HepG2 (cell line): Measurements from ENCODE around the gene EIF4G3. TPM values are rescaled to one million over a fixed set of nuclear protein-coding genes. Genes with fewer than 3 reads are reported as not detected.

Source experiments
- ATAC-seq: fragments of 200-7000 bp; cut with Tn5 transposase; 3 replicates; pipeline ENCODE4 v1.9.1; 2020; ENCODE audit warnings: mild to moderate bottlenecking, moderate library complexity
- BruUV-seq: library from RNA; stranded (reverse); fragments of 400-500 nt; replicated peaks from 2 replicates; lab custom pipeline; 2021; lab: Mats Ljungman, UMichigan
- CTCF ChIA-PET: fragments of 300-600 bp; formaldehyde crosslinking; extraction: SDS; loops from one replicate; lab custom pipeline; 2021; ENCODE audit warnings: low total read pairs, inconsistent platforms, low intra/inter-chr PET ratio; lab: Yijun Ruan, JAX
- POLR2A ChIA-PET: fragments of 350-600 bp; sonication (Branson Sonifier 250); formaldehyde crosslinking; loops from one replicate; lab custom pipeline; 2020; ENCODE audit warnings: antibody characterized with exemption, inconsistent platforms; lab: Yijun Ruan, JAX
- DNase-seq: peaks from one replicate; pipeline ENCODE4 v3.0.0-alpha.2; 2015; ENCODE audit warnings: low spot score
- FAIRE-seq: peaks from 3 replicates; lab custom pipeline; 2011; peaks lifted over from hg19 to GRCh38; lab: Jason Lieb, UNC
- H2AFZ ChIP-seq: one replicate; pipeline ENCODE4 v1.6.1; 2011; ENCODE audit warnings: low read length, inconsistent platforms
- H3K27ac ChIP-seq: fragments of 300-600 bp; 3 replicates; pipeline ENCODE4 v1.8.0; 2011; ENCODE audit warnings: mixed run types, mild to moderate bottlenecking, mixed read lengths, low read length, inconsistent platforms; ENCODE audit not compliant: insufficient read depth; ENCODE audit errors: extremely low read length
- H3K27me3 ChIP-seq, 2 experiments: fragments of 200-600 bp in 1 of 2; 2 replicates in 1 of 2; 3 replicates in 1 of 2; pipeline versions ENCODE4 v1.6.0 to v1.8.0; 2011; ENCODE audit warnings: low read length in 2 of 2, mild to moderate bottlenecking in 2 of 2, moderate library complexity in 2 of 2, inconsistent platforms in 1 of 2; ENCODE audit not compliant: insufficient read depth in 2 of 2, control insufficient read depth in 1 of 2
- H3K36me3 ChIP-seq, 2 experiments: fragments of 200-600 bp in 1 of 2; replicated peaks in 1 of 2; 2 replicates in 1 of 2; 3 replicates in 1 of 2; pipeline versions ENCODE4 v1.5.1 to v1.8.0; 2011; ENCODE audit warnings: low read length in 2 of 2, inconsistent platforms in 1 of 2; ENCODE audit not compliant: insufficient read depth in 2 of 2, control insufficient read depth in 1 of 2
- H3K4me1 ChIP-seq: 2 replicates; pipeline ENCODE4 v1.5.1; 2012; ENCODE audit warnings: low read length, inconsistent platforms; ENCODE audit not compliant: insufficient read depth
- H3K4me2 ChIP-seq: 2 replicates; pipeline ENCODE4 v1.6.0; 2011; ENCODE audit warnings: low read depth, low read length, inconsistent platforms
- H3K4me3 ChIP-seq, 3 experiments: fragments of 200-600 bp in 1 of 3; sonication (generic), shearing (Covaris generic) in 1 of 3; replicated peaks in 1 of 3; 2 replicates each; pipeline ENCODE4 v1.5.1; 2011 to 2016; ENCODE audit warnings: low read length in 3 of 3, inconsistent platforms in 2 of 3, low read depth in 2 of 3, mild to moderate bottlenecking in 2 of 3, control low read depth in 1 of 3, mixed read lengths in 1 of 3; ENCODE audit not compliant: insufficient read depth in 1 of 3
- H3K79me2 ChIP-seq: one replicate; pipeline ENCODE4 v1.6.1; 2011; ENCODE audit warnings: low read length, inconsistent platforms; ENCODE audit not compliant: insufficient read depth
- H3K9ac ChIP-seq: 2 replicates; pipeline ENCODE4 v1.6.0; 2011; ENCODE audit warnings: mild to moderate bottlenecking, low read depth, low read length, inconsistent platforms; ENCODE audit not compliant: insufficient read depth
- H3K9me3 ChIP-seq: 2 replicates; pipeline ENCODE4 v1.5.1; 2012; ENCODE audit warnings: mild to moderate bottlenecking, low read length
- H4K20me1 ChIP-seq: 2 replicates; pipeline ENCODE4 v1.6.0; 2011; ENCODE audit warnings: inconsistent platforms, mild to moderate bottlenecking, low read length, moderate library complexity; ENCODE audit not compliant: insufficient read depth
- ARID5B ChIP-seq: IDR thresholded peaks from 2 replicates; pipeline ENCODE4 v1.4.0; 2020; ENCODE audit warnings: mild to moderate bottlenecking, missing genetic modification reagents
- JUN ChIP-seq: sonication (generic); formaldehyde crosslinking; IDR thresholded peaks from 2 replicates; pipeline ENCODE4 v1.4.0; 2020; ENCODE audit warnings: mild to moderate bottlenecking, missing genetic modification reagents
- PCBP1 ChIP-seq: fragments of 200-400 bp; formaldehyde crosslinking; IDR thresholded peaks from 2 replicates; pipeline ENCODE4 v1.6.1; 2017; ENCODE audit warnings: mild to moderate bottlenecking, low read depth, low read length, borderline replicate concordance
- PHF21A ChIP-seq: sonication (generic); formaldehyde crosslinking; IDR thresholded peaks from 2 replicates; pipeline ENCODE4 v1.5.0; 2020; ENCODE audit warnings: mild to moderate bottlenecking, missing genetic modification reagents
- SALL2 ChIP-seq: sonication (generic); formaldehyde crosslinking; IDR thresholded peaks from 2 replicates; pipeline ENCODE4 v1.8.1; 2023; ENCODE audit warnings: mild to moderate bottlenecking, missing genetic modification reagents, inconsistent platforms
- SOX5 ChIP-seq: IDR thresholded peaks from 2 replicates; pipeline ENCODE4 v1.6.1; 2016; ENCODE audit warnings: borderline replicate concordance
- ZNF562 ChIP-seq: sonication (generic); formaldehyde crosslinking; IDR thresholded peaks from 2 replicates; pipeline ENCODE4 v1.8.0; 2022; ENCODE audit warnings: missing genetic modification reagents, borderline replicate concordance
- WGBS: methylation state at CpG from one replicate; pipeline ENCODE4 v1.1.6; 2017; ENCODE audit warnings: low lambda C conversion rate; 5-methylcytosine and 5-hydroxymethylcytosine counted together
- in situ Hi-C: cut with HindIII; loops from 2 replicates; pipeline ENCODE4 v1.10.0; 2017; ENCODE audit warnings: low pct_unique_long_range_greater_than_20kb; ENCODE audit not compliant: extremely low pct_ligation_motif_present
- intact Hi-C: fragments of 100-400 bp; cut with micrococcal nuclease; formaldehyde crosslinking; loops from one replicate; pipeline ENCODE4 v1.10.0; 2022; ENCODE audit not compliant: unreplicated experiment
- polyA plus RNA-seq, 8 experiments: library from polyadenylated mRNA; depleted of rRNA in 3 of 8; stranded (reverse) in 7 of 8; unstranded in 1 of 8; fragments of >200 nt; fragmentation: Illumina TruSeq in 4 of 8; extraction: Trizol in 4 of 8; gene quantifications; 2 replicates each; pipeline versions ENCODE4 v1.2.1 to v1.2.3, GENCODE V29; 2011 to 2016; ENCODE audit warnings: low read depth in 4 of 8, missing spikeins in 1 of 8, mixed read lengths in 1 of 8; ENCODE audit not compliant: insufficient read depth in 1 of 8
- total RNA-seq, 5 experiments: library from RNA; depleted of rRNA; stranded (reverse); fragments of >200 nt; fragmentation: Illumina TruSeq; extraction: Trizol; gene quantifications; 2 replicates each; pipeline ENCODE4 v1.2.3, GENCODE V29; 2016; ENCODE audit warnings: low read depth in 1 of 5
- TF ChIP-seq, protein P1 (sequence below): sonication (generic); formaldehyde crosslinking; IDR thresholded peaks from 2 replicates; pipeline ENCODE4 v1.8.1; 2023; ENCODE audit warnings: mild to moderate bottlenecking, missing genetic modification reagents

Gene EIF4G3
- total and polyA plus RNA-seq, 2 of the 13 experiments (the other 11 are each of a cell fraction or from before 2014, with no cell fraction given), result 22.2 to 27.6 TPM

GRCh38 chr1:21089299-21089698, 87.4 kb downstream of the EIF4G3 start (continued):
- TF ChIP-seq ARID5B (peak; percentile 31; the same call in 1 of the 2 replicates), PCBP1 (no peak), SOX5 (CRISPR knock-in tag) (peak; percentile 50; the same call in 1 of the 2 replicates)

GRCh38 chr1:21084111-21084810, 92.4 kb downstream of the EIF4G3 start:
- intact Hi-C loops (no loop called here), in situ Hi-C loops (no loop called here)
- Histone ChIP-seq H3K4me2 (no peak overlapping the region), H4K20me1 (no peaks in the 10 kb centered on the region), H3K27me3 (no peaks in the 10 kb centered on the region), H3K4me1 (peaks cover 8% of the 10 kb centered on the region), H3K9me3 (no peaks in the 10 kb centered on the region), H3K79me2 (no peaks in the 10 kb centered on the region), H3K27ac (no peak overlapping the region), H3K4me3 (no peak overlapping the region), H3K36me3 (peaks cover 3 to 6% of the 10 kb centered on the region in 2 experiments; a peak in 2 of 5 replicates), H3K9ac (no peak overlapping the region), H2AFZ (no peak overlapping the region)
- ChIA-PET CTCF (no interaction called here), POLR2A (no interaction called here)
- BruUV-seq, result no TSS peak
- DNase-seq (no peak), FAIRE-seq (no peak), ATAC-seq (no peak)
- 94% methylated on average over 4 of the region's 4 CpGs for WGBS
- TF ChIP-seq ZNF562 (CRISPR knock-in tag), result no peak
- TF ChIP-seq, protein P1, sequence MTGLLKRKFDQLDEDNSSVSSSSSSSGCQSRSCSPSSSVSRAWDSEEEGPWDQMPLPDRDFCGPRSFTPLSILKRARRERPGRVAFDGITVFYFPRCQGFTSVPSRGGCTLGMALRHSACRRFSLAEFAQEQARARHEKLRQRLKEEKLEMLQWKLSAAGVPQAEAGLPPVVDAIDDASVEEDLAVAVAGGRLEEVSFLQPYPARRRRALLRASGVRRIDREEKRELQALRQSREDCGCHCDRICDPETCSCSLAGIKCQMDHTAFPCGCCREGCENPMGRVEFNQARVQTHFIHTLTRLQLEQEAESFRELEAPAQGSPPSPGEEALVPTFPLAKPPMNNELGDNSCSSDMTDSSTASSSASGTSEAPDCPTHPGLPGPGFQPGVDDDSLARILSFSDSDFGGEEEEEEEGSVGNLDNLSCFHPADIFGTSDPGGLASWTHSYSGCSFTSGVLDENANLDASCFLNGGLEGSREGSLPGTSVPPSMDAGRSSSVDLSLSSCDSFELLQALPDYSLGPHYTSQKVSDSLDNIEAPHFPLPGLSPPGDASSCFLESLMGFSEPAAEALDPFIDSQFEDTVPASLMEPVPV (CRISPR knock-in tag), result no peak
- TF ChIP-seq JUN (CRISPR knock-in tag), result no peak
- TF ChIP-seq PHF21A (CRISPR knock-in tag), result no peak
- TF ChIP-seq SALL2, result no peak
